Natural killer cell (primary cell): ENCODE results near the gene EML3. TPM values are rescaled to one million over a fixed set of nuclear protein-coding genes. Genes with fewer than 3 reads are reported as not detected.

Source experiments
- ATAC-seq, 3 donors: fragments of 150-1000 bp in 2 of 3; fragments of 200-7000 bp in 1 of 3; cut with Tn5 transposase; 1 replicate in 1 of 3; 2 replicates in 2 of 3; pipeline ENCODE4 v1.10.0; 2021; ENCODE audit warnings: mild to moderate bottlenecking in 2 of 3, moderate library complexity in 2 of 3
- DNase-seq, 2 donors: peaks; one replicate each; pipeline versions ENCODE4 v3.0.0 to v3.0.0-alpha.2; 2013 to 2021; ENCODE audit warnings: mixed read lengths in 1 of 2
- H3K27ac ChIP-seq: one replicate; pipeline ENCODE4 v1.5.1; 2013; ENCODE audit warnings: mild to moderate bottlenecking, low read length
- H3K27me3 ChIP-seq: one replicate; pipeline ENCODE4 v1.6.1; 2013; ENCODE audit warnings: low read length; ENCODE audit not compliant: control insufficient read depth, insufficient read depth
- H3K36me3 ChIP-seq: one replicate; pipeline ENCODE4 v1.6.1; 2013; ENCODE audit warnings: low read length; ENCODE audit not compliant: control insufficient read depth, insufficient read depth
- H3K4me1 ChIP-seq: one replicate; pipeline ENCODE4 v1.6.1; 2013; ENCODE audit warnings: low read length; ENCODE audit not compliant: control insufficient read depth, insufficient read depth
- H3K4me3 ChIP-seq: one replicate; pipeline ENCODE4 v1.5.1; 2013; ENCODE audit warnings: low read length
- H3K9me3 ChIP-seq: one replicate; pipeline ENCODE4 v1.6.1; 2013; ENCODE audit warnings: low read length; ENCODE audit not compliant: control insufficient read depth, insufficient read depth
- H3K27ac Mint-ChIP-seq, 2 donors: one replicate each; pipeline ENCODE4 v1.8.0; 2022; ENCODE audit warnings: mild to moderate bottlenecking in 2 of 2, mixed read lengths in 2 of 2, moderate library complexity in 1 of 2
- H3K27me3 Mint-ChIP-seq, 2 donors: one replicate each; pipeline ENCODE4 v1.8.0; 2022; ENCODE audit warnings: low read depth in 2 of 2, mixed read lengths in 2 of 2
- H3K36me3 Mint-ChIP-seq: one replicate; pipeline ENCODE4 v1.8.0; 2022; ENCODE audit warnings: mixed read lengths
- H3K4me1 Mint-ChIP-seq, 2 donors: one replicate each; pipeline ENCODE4 v1.8.0; 2022; ENCODE audit warnings: mixed read lengths in 2 of 2
- H3K4me3 Mint-ChIP-seq: one replicate; pipeline ENCODE4 v1.8.0; 2022; ENCODE audit warnings: mild to moderate bottlenecking, moderate library complexity, mixed read lengths
- H3K9me3 Mint-ChIP-seq, 2 donors: one replicate each; pipeline ENCODE4 v1.8.0; 2022; ENCODE audit warnings: mixed read lengths in 2 of 2
- CTCF ChIP-seq: fragments of 200-600 bp; IDR thresholded peaks from one replicate; pipeline ENCODE4 v1.8.0; 2022; ENCODE audit warnings: antibody characterized with exemption
- WGBS: methylation state at CpG from one replicate; pipeline ENCODE4 v1.1.7; 2013; ENCODE audit warnings: missing lambda C conversion rate; ENCODE audit not compliant: insufficient coverage; 5-methylcytosine and 5-hydroxymethylcytosine counted together
- intact Hi-C: fragments of 100-400 bp; cut with micrococcal nuclease; formaldehyde crosslinking; loops from one replicate; pipeline ENCODE4 v1.14.2; 2022
- total RNA-seq, 4 donors: library from RNA; stranded (reverse); fragments of 120-200 nt in 1 of 4; gene quantifications; one replicate each; pipeline versions ENCODE4 v1.2.3 to v1.2.4, GENCODE V29; 2013 to 2022

EML3 gene
- total RNA-seq, 3 donors from 2014 or later (not counting 1 experiment from before 2014, with no cell fraction given): 221 to 233 (median 232) TPM

DNA sequence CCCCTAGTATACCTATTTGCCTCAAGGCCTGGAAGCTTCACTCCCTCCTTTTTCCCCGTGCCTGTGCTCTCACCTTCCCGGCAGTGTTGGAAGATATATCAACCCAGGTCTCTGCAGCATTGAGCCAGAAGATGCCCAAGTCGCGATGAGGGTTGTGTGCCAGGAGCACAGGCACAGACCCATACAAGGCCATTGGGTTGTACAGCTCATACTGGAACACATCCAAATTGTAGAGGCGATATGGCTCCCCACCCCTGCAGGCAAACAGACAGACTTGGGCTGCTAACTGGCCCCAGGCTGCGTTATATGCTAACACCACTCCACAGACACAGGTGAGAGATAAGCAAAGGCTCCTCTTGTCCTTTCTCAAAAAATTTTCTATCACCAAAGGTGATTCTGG, 19.9 kb upstream of the EML3 start:
- Histone ChIP-seq H3K27ac (no peak overlapping the region), H3K27me3 (no peaks in the 10 kb centered on the region), H3K4me3 (no peak overlapping the region), H3K36me3 (peaks cover 80% of the 10 kb centered on the region), H3K4me1 (peaks cover 9% of the 10 kb centered on the region), H3K9me3 (no peaks in the 10 kb centered on the region)
- Mint-ChIP-seq H3K36me3 (no peaks in the 10 kb centered on the region), H3K27ac (peak overlapping the region in 1 of 2 donors; percentile 45), H3K4me3 (no peak overlapping the region), H3K27me3 (no peaks in the 10 kb centered on the region), H3K4me1 (peaks cover 10 to 15% of the 10 kb centered on the region in 2 donors), H3K9me3 (no peaks in the 10 kb centered on the region)
- intact Hi-C loops: no loop called here
- ATAC-seq (no peak), DNase-seq (no peak)
- no peak for TF ChIP-seq CTCF
- WGBS: 99% methylated on average over 6 of the region's 6 CpGs

GRCh38 chr11:62627713-62628112, 15.1 kb upstream of the EML3 start:
- H3K27ac Mint-ChIP-seq: peak overlapping the region in 1 of 2 donors; percentile 10
- no peaks in the 10 kb centered on the region for H3K9me3 Mint-ChIP-seq
- no peaks in the 10 kb centered on the region for H3K27me3 Mint-ChIP-seq
- no peak overlapping the region for H3K4me3 Mint-ChIP-seq
- no peaks in the 10 kb centered on the region for H3K36me3 Mint-ChIP-seq
- Histone ChIP-seq H3K4me3 (no peak overlapping the region), H3K36me3 (peaks cover 70% of the 10 kb centered on the region), H3K4me1 (no peaks in the 10 kb centered on the region), H3K9me3 (no peaks in the 10 kb centered on the region), H3K27me3 (no peaks in the 10 kb centered on the region), H3K27ac (no peak overlapping the region)
- intact Hi-C loops: no loop called here
- TF ChIP-seq CTCF: no peak
- H3K4me1 Mint-ChIP-seq: peaks cover 0 to 5% of the 10 kb centered on the region in 2 donors
- WGBS: 96% methylated on average over 3 of the region's 3 CpGs
- DNase-seq (peak in 1 of 2 donors; percentile 33), ATAC-seq (peak in 2 of 3 donors; percentile 36 to 38)

- peak in 1 of 2 donors; percentile 44 for DNase-seq
- Histone ChIP-seq H3K27ac (peak overlapping the region; percentile 97), H3K9me3 (no peaks in the 10 kb centered on the region), H3K4me1 (peaks cover 20% of the 10 kb centered on the region), H3K27me3 (no peaks in the 10 kb centered on the region), H3K36me3 (peaks cover 23% of the 10 kb centered on the region), H3K4me3 (no peak overlapping the region)
- Mint-ChIP-seq H3K36me3 (no peaks in the 10 kb centered on the region), H3K4me3 (peak overlapping the region; percentile 92), H3K9me3 (no peaks in the 10 kb centered on the region), H3K4me1 (peaks cover 17 to 21% of the 10 kb centered on the region in 2 donors), H3K27ac (peak overlapping the region; percentile 94 to 98), H3K27me3 (no peaks in the 10 kb centered on the region)
- WGBS: 91% methylated on average over 5 of the region's 7 CpGs
- no peak for ATAC-seq
- intact Hi-C loops: loop anchor here (2.0 kb wide), 1 partner anchor 24 kb away; the partner anchor contains the start of gene GANAB
- TF ChIP-seq CTCF: no peak
Observed at GRCh38 chr11:62622476-62623089, 10.0 kb upstream of the EML3 start.
